HepG2 (cell line): ENCODE results near the gene FXYD6. TPM values are rescaled to one million over a fixed set of nuclear protein-coding genes. Genes with fewer than 3 reads are reported as not detected.

Experiments used
- ATAC-seq: fragments of 200-7000 bp; cut with Tn5 transposase; 3 replicates; pipeline ENCODE4 v1.9.1; 2020; ENCODE audit warnings: mild to moderate bottlenecking, moderate library complexity
- BruUV-seq: library from RNA; stranded (reverse); fragments of 400-500 nt; replicated peaks from 2 replicates; lab custom pipeline; 2021; lab: Mats Ljungman, UMichigan
- CTCF ChIA-PET: fragments of 300-600 bp; formaldehyde crosslinking; extraction: SDS; loops from one replicate; lab custom pipeline; 2021; ENCODE audit warnings: low total read pairs, inconsistent platforms, low intra/inter-chr PET ratio; lab: Yijun Ruan, JAX
- POLR2A ChIA-PET: fragments of 350-600 bp; sonication (Branson Sonifier 250); formaldehyde crosslinking; loops from one replicate; lab custom pipeline; 2020; ENCODE audit warnings: antibody characterized with exemption, inconsistent platforms; lab: Yijun Ruan, JAX
- DNase-seq: peaks from one replicate; pipeline ENCODE4 v3.0.0-alpha.2; 2015; ENCODE audit warnings: low spot score
- FAIRE-seq: peaks from 3 replicates; lab custom pipeline; 2011; peaks lifted over from hg19 to GRCh38; lab: Jason Lieb, UNC
- H2AFZ ChIP-seq: one replicate; pipeline ENCODE4 v1.6.1; 2011; ENCODE audit warnings: low read length, inconsistent platforms
- H3K27ac ChIP-seq: fragments of 300-600 bp; 3 replicates; pipeline ENCODE4 v1.8.0; 2011; ENCODE audit warnings: mixed run types, mild to moderate bottlenecking, mixed read lengths, low read length, inconsistent platforms; ENCODE audit not compliant: insufficient read depth; ENCODE audit errors: extremely low read length
- H3K27me3 ChIP-seq, 2 experiments: fragments of 200-600 bp in 1 of 2; 2 replicates in 1 of 2; 3 replicates in 1 of 2; pipeline versions ENCODE4 v1.6.0 to v1.8.0; 2011; ENCODE audit warnings: low read length in 2 of 2, mild to moderate bottlenecking in 2 of 2, moderate library complexity in 2 of 2, inconsistent platforms in 1 of 2; ENCODE audit not compliant: insufficient read depth in 2 of 2, control insufficient read depth in 1 of 2
- H3K36me3 ChIP-seq, 2 experiments: fragments of 200-600 bp in 1 of 2; replicated peaks in 1 of 2; 2 replicates in 1 of 2; 3 replicates in 1 of 2; pipeline versions ENCODE4 v1.5.1 to v1.8.0; 2011; ENCODE audit warnings: low read length in 2 of 2, inconsistent platforms in 1 of 2; ENCODE audit not compliant: insufficient read depth in 2 of 2, control insufficient read depth in 1 of 2
- H3K4me1 ChIP-seq: 2 replicates; pipeline ENCODE4 v1.5.1; 2012; ENCODE audit warnings: low read length, inconsistent platforms; ENCODE audit not compliant: insufficient read depth
- H3K4me2 ChIP-seq: 2 replicates; pipeline ENCODE4 v1.6.0; 2011; ENCODE audit warnings: low read depth, low read length, inconsistent platforms
- H3K4me3 ChIP-seq, 3 experiments: fragments of 200-600 bp in 1 of 3; sonication (generic), shearing (Covaris generic) in 1 of 3; replicated peaks in 1 of 3; 2 replicates each; pipeline ENCODE4 v1.5.1; 2011 to 2016; ENCODE audit warnings: low read length in 3 of 3, inconsistent platforms in 2 of 3, low read depth in 2 of 3, mild to moderate bottlenecking in 2 of 3, control low read depth in 1 of 3, mixed read lengths in 1 of 3; ENCODE audit not compliant: insufficient read depth in 1 of 3
- H3K79me2 ChIP-seq: one replicate; pipeline ENCODE4 v1.6.1; 2011; ENCODE audit warnings: low read length, inconsistent platforms; ENCODE audit not compliant: insufficient read depth
- H3K9ac ChIP-seq: 2 replicates; pipeline ENCODE4 v1.6.0; 2011; ENCODE audit warnings: mild to moderate bottlenecking, low read depth, low read length, inconsistent platforms; ENCODE audit not compliant: insufficient read depth
- H3K9me3 ChIP-seq: 2 replicates; pipeline ENCODE4 v1.5.1; 2012; ENCODE audit warnings: mild to moderate bottlenecking, low read length
- H4K20me1 ChIP-seq: 2 replicates; pipeline ENCODE4 v1.6.0; 2011; ENCODE audit warnings: inconsistent platforms, mild to moderate bottlenecking, low read length, moderate library complexity; ENCODE audit not compliant: insufficient read depth
- BCL6 ChIP-seq: IDR thresholded peaks from 2 replicates; pipeline ENCODE4 v1.6.1; 2016; ENCODE audit warnings: missing genetic modification reagents, missing compliant biosample characterization
- EP300 ChIP-seq, 3 experiments: sonication (generic) in 1 of 3; formaldehyde crosslinking in 1 of 3; IDR thresholded peaks; 2 replicates each; pipeline versions ENCODE4 v1.5.1 to v1.6.1; 2011 to 2020; ENCODE audit warnings: low read depth in 2 of 3, low read length in 2 of 3, borderline replicate concordance in 1 of 3, improper control_type of control experiment in 1 of 3, mild to moderate bottlenecking in 1 of 3, missing genetic modification reagents in 1 of 3, moderate library complexity in 1 of 3
- JUND ChIP-seq: sonication (generic); formaldehyde crosslinking; IDR thresholded peaks from 2 replicates; pipeline ENCODE4 v1.8.0; 2022; ENCODE audit warnings: mild to moderate bottlenecking, missing genetic modification reagents
- MYPOP ChIP-seq: sonication (generic); formaldehyde crosslinking; IDR thresholded peaks from 2 replicates; pipeline ENCODE4 v1.8.1; 2023; ENCODE audit warnings: mild to moderate bottlenecking, moderate library complexity, missing genetic modification reagents
- ZBTB42 ChIP-seq: sonication (generic); formaldehyde crosslinking; IDR thresholded peaks from 2 replicates; pipeline ENCODE4 v1.5.0; 2020; ENCODE audit warnings: mild to moderate bottlenecking, missing genetic modification reagents
- ZBTB8A ChIP-seq: sonication (generic); formaldehyde crosslinking; IDR thresholded peaks from 2 replicates; pipeline ENCODE4 v1.4.0; 2020; ENCODE audit warnings: mild to moderate bottlenecking, low read depth, missing genetic modification reagents, borderline replicate concordance
- ZNF136 ChIP-seq: sonication (generic); formaldehyde crosslinking; IDR thresholded peaks from 2 replicates; pipeline ENCODE4 v1.8.1; 2022; ENCODE audit warnings: low read depth, mild to moderate bottlenecking, moderate library complexity, missing genetic modification reagents
- ZNF253 ChIP-seq: sonication (generic); formaldehyde crosslinking; IDR thresholded peaks from 2 replicates; pipeline ENCODE4 v1.8.0; 2022; ENCODE audit warnings: mild to moderate bottlenecking, missing genetic modification reagents, borderline replicate concordance
- ZNF563 ChIP-seq: sonication (generic); formaldehyde crosslinking; IDR thresholded peaks from 2 replicates; pipeline ENCODE4 v1.8.0; 2022; ENCODE audit warnings: mild to moderate bottlenecking, moderate library complexity, missing genetic modification reagents
- ZNF589 ChIP-seq: sonication (generic); formaldehyde crosslinking; conservative IDR thresholded peaks from 2 replicates; pipeline ENCODE4 v1.8.0; 2022; ENCODE audit warnings: mild to moderate bottlenecking, moderate library complexity, missing genetic modification reagents
- ZNF740 ChIP-seq: sonication (generic); formaldehyde crosslinking; IDR thresholded peaks from 2 replicates; pipeline ENCODE4 v1.4.0; 2020; ENCODE audit warnings: missing genetic modification reagents
- ZNF790 ChIP-seq: sonication (generic); formaldehyde crosslinking; IDR thresholded peaks from 2 replicates; pipeline ENCODE4 v1.8.0; 2022; ENCODE audit warnings: missing genetic modification reagents, mild to moderate bottlenecking, borderline replicate concordance
- WGBS: methylation state at CpG from one replicate; pipeline ENCODE4 v1.1.6; 2017; ENCODE audit warnings: low lambda C conversion rate; 5-methylcytosine and 5-hydroxymethylcytosine counted together
- in situ Hi-C: cut with HindIII; loops from 2 replicates; pipeline ENCODE4 v1.10.0; 2017; ENCODE audit warnings: low pct_unique_long_range_greater_than_20kb; ENCODE audit not compliant: extremely low pct_ligation_motif_present
- intact Hi-C: fragments of 100-400 bp; cut with micrococcal nuclease; formaldehyde crosslinking; loops from one replicate; pipeline ENCODE4 v1.10.0; 2022; ENCODE audit not compliant: unreplicated experiment
- polyA plus RNA-seq, 8 experiments: library from polyadenylated mRNA; depleted of rRNA in 3 of 8; stranded (reverse) in 7 of 8; unstranded in 1 of 8; fragments of >200 nt; fragmentation: Illumina TruSeq in 4 of 8; extraction: Trizol in 4 of 8; gene quantifications; 2 replicates each; pipeline versions ENCODE4 v1.2.1 to v1.2.3, GENCODE V29; 2011 to 2016; ENCODE audit warnings: low read depth in 4 of 8, missing spikeins in 1 of 8, mixed read lengths in 1 of 8; ENCODE audit not compliant: insufficient read depth in 1 of 8
- total RNA-seq, 5 experiments: library from RNA; depleted of rRNA; stranded (reverse); fragments of >200 nt; fragmentation: Illumina TruSeq; extraction: Trizol; gene quantifications; 2 replicates each; pipeline ENCODE4 v1.2.3, GENCODE V29; 2016; ENCODE audit warnings: low read depth in 1 of 5

FXYD6 gene
- total and polyA plus RNA-seq, 2 of the 13 experiments (the other 11 are each of a cell fraction or from before 2014, with no cell fraction given): not detected

GRCh38 chr11:117829369-117829725 is 47.1 kb downstream of the FXYD6 start:
- no peaks in the 10 kb centered on the region for H4K20me1 ChIP-seq
- intact Hi-C loops: no loop called here
- no peak overlapping the region for H3K9ac ChIP-seq
- TF ChIP-seq BCL6 (CRISPR knock-in tag) (no peak), ZNF253 (no peak), ZNF790 (CRISPR knock-in tag) (no peak), ZNF563 (CRISPR knock-in tag) (no peak), ZBTB42 (CRISPR knock-in tag) (no peak), ZNF136 (no peak), EP300 (IDR thresholded peaks at IDR 0.05; ENCODE audit: low read depth in 2 of 2, low read length in 2 of 2) (no peak), EP300 (CRISPR knock-in tag; IDR thresholded peaks at IDR 0.05; ENCODE audit: borderline replicate concordance) (no peak), ZNF589 (CRISPR knock-in tag) (no peak), ZBTB8A (CRISPR knock-in tag) (no peak), JUND (CRISPR knock-in tag) (no peak), MYPOP (no peak), ZNF740 (no peak)
- DNase-seq (no peak), ATAC-seq (no peak), FAIRE-seq (no peak)
- H3K27ac ChIP-seq: no peak overlapping the region
- WGBS: 36% methylated on average over 5 of the region's 7 CpGs
- H3K36me3 ChIP-seq: no peaks in the 10 kb centered on the region
- no peak overlapping the region for H2AFZ ChIP-seq
- H3K27me3 ChIP-seq: peaks cover 4 to 27% of the 10 kb centered on the region in 2 experiments; a peak in 4 of 5 replicates
- in situ Hi-C loops: no loop called here
- peak overlapping the region; percentile 40 for H3K4me2 ChIP-seq
- POLR2A ChIA-PET: no interaction called here
- no TSS peak for BruUV-seq
- CTCF ChIA-PET: no interaction called here
- no peaks in the 10 kb centered on the region for H3K9me3 ChIP-seq
- no peak overlapping the region; a peak in 1 of 6 replicates for H3K4me3 ChIP-seq
- peaks cover 84% of the 10 kb centered on the region for H3K4me1 ChIP-seq
- no peaks in the 10 kb centered on the region for H3K79me2 ChIP-seq
